ENCODE measurements around the gene ARHGDIA. TPM values are rescaled to one million over a fixed set of nuclear protein-coding genes. Genes with fewer than 3 reads are reported as not detected.

ARHGDIA gene
- total and polyA plus RNA-seq, 2 of the 8 experiments (the other 6 are each of a cell fraction or from before 2014, with no cell fraction given): 62.4 to 217 TPM

DNA sequence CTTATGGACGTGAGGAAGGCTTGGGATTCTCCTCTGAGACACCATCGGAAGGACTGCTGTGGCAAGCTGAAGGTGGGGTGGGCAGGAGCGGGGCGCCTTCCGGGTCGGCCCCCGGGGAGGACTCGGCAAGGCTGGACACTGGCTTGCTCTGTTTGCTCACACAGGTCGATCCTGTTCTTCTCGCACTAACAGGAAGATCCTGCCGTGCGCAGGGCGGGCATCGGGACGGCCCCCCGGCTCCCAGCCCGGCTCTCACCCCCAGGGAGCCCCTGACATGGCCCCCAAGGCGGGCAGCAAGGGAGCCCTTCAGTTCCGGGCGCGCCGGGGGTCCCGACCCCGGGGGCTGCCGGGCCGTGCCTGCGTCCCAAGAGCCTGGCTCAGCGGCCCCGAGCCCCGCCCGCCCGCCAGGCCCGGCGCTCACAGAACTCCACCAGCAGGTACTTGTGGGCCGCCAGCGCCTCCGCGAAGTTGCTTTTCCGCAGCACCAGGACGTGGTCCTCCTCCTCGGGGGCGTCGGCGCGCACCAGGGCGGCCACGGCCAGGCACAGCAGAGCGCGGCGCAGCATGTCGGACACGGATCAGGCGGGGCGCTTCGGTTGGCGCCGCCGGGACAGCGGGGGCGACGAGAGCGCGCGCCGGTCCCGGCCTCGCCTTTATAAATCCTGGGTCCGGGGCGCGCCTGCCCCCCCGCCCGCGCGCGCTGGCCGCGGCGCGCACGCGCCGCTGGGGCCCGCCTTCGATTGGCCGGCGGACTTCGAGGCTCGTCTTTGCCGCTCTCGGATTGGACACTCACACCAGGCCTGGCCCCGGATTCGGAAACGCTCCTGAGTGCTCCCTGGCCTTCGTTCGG, 11.0 kb downstream of the ARHGDIA start, which contains the start of gene P4HB:
TSS of gene P4HB (minus strand) at position 630 of the 850 bp plus-strand sequence. CDS start at position 566, 64 bp downstream.
- 2% methylated on average over 56 of the region's 95 CpGs; no CpG with 5 or more reads in 1 of the 2 experiments for WGBS, 2 experiments (ENCODE audit: extremely low coverage in 1 of 2, insufficient coverage in 1 of 2, insufficient read length in 1 of 2, insufficient replicate concordance in 2 of 2, low coverage in 1 of 2, low lambda C conversion rate in 2 of 2, missing lambda C conversion rate in 1 of 2)
- no peaks in the 10 kb centered on the region for H3K27me3 ChIP-seq (replicated peaks in 1 of 4; ENCODE audit: control insufficient read depth in 3 of 4, extremely low read depth in 1 of 4, insufficient read depth in 3 of 4, low read length in 3 of 4)
- peaks cover 8% of the 10 kb centered on the region for H3K23me2 ChIP-seq (ENCODE audit: low read depth, low read length)
- H3K27ac ChIP-seq (ENCODE audit: low read depth, low read length): peak within 1 kb of the TSS; percentile 79; the same call in 1 of the 2 replicates
- H3K79me1 ChIP-seq (ENCODE audit: low read depth, low read length): peaks cover 13% of the 10 kb centered on the region
- no peak within 1 kb of the TSS for H3K14ac ChIP-seq (ENCODE audit: insufficient read length)
- ChIA-PET CTCF (ENCODE audit: partially characterized antibody) (interaction anchor here (1.0 to 2.7 kb wide), 4 partner anchors 10 to 125 kb away, joined by 3 to 18 read pairs (median 6); no protein-coding TSS in a partner anchor), POLR2A (ENCODE audit: partially characterized antibody) (interaction anchor here (0.6 to 3.6 kb wide), 15 partner anchors 8 to 349 kb away, joined by 3 to 17 read pairs (median 3); partner anchors contain the start of genes ALYREF, ANAPC11, ARHGDIA and MCRIP1)
- H2BK5ac ChIP-seq (ENCODE audit: low read depth, low read length): peak within 1 kb of the TSS; percentile 98
- peak within 1 kb of the TSS; percentile 90 for H2BK12ac ChIP-seq (ENCODE audit: low read depth, low read length)
- no peak within 1 kb of the TSS for H2BK120ac ChIP-seq (replicated peaks; ENCODE audit: low read depth, low read length)
- H2BK15ac ChIP-seq (ENCODE audit: low read length): no peak within 1 kb of the TSS
- H3K9me3 ChIP-seq (ENCODE audit: insufficient read depth in 2 of 2, low read depth in 1 of 2, low read length in 1 of 2): no peaks in the 10 kb centered on the region
- peak within 1 kb of the TSS; percentile 89 for H4K91ac ChIP-seq (replicated peaks; ENCODE audit: insufficient read length, low read length)
- DNase-seq (ENCODE audit: low read depth in 1 of 2, low spot score in 2 of 2) (peak in 1 of 2 experiments; percentile 93), FAIRE-seq (no peak)
- H3K36me3 ChIP-seq (ENCODE audit: control insufficient read depth in 2 of 4, insufficient read depth in 4 of 4, low read length in 3 of 4): peaks cover 11 to 32% (median 18%) of the 10 kb centered on the region in 4 experiments; a peak in 7 of 8 replicates
- peak within 1 kb of the TSS; percentile 98 for H3K18ac ChIP-seq (ENCODE audit: extremely low read depth, low read length)
- H3K4me2 ChIP-seq (ENCODE audit: insufficient read depth in 1 of 2, low read depth in 2 of 2, low read length in 2 of 2): peak within 1 kb of the TSS; percentile 83 to 92
- H2AFZ ChIP-seq (ENCODE audit: low read length): no peak within 1 kb of the TSS
- peaks cover 10 to 25% of the 10 kb centered on the region in 2 experiments for H4K20me1 ChIP-seq (replicated peaks in 1 of 2; ENCODE audit: control insufficient read depth in 1 of 2, insufficient read depth in 2 of 2, low read length in 2 of 2)
- H3K9ac ChIP-seq (replicated peaks in 1 of 4; ENCODE audit: extremely low read depth in 1 of 4, low read depth in 3 of 4, low read length in 3 of 4): peak within 1 kb of the TSS; percentile 85 to 98 (median 90)
- peak within 1 kb of the TSS; percentile 97 for H3K4ac ChIP-seq (replicated peaks; ENCODE audit: insufficient read length, low read depth, low read length)
- H4K5ac ChIP-seq (ENCODE audit: insufficient read length, low read depth, low read length): peak within 1 kb of the TSS; percentile 80
- H3K79me2 ChIP-seq (ENCODE audit: control insufficient read depth in 1 of 2, insufficient read depth in 2 of 2, low read length in 2 of 2): peaks cover 13 to 56% of the 10 kb centered on the region in 2 experiments
- H3K4me3 ChIP-seq (ENCODE audit: extremely low read depth in 1 of 4, insufficient read depth in 2 of 4, low read depth in 3 of 4, low read length in 4 of 4): peak within 1 kb of the TSS; percentile 79 to 95 (median 90)
- H2AK5ac ChIP-seq (ENCODE audit: low read depth, low read length): peak within 1 kb of the TSS; percentile 71; the same call in 1 of the 2 replicates
- no peak within 1 kb of the TSS for H2BK20ac ChIP-seq (ENCODE audit: low read length)
- H3K56ac ChIP-seq (replicated peaks; ENCODE audit: insufficient read length, low read depth, low read length): peak within 1 kb of the TSS; percentile 63
- no peak within 1 kb of the TSS for H3K23ac ChIP-seq (ENCODE audit: insufficient read length)
- H3K4me1 ChIP-seq (replicated peaks in 1 of 4; ENCODE audit: control insufficient read depth in 3 of 4, insufficient read depth in 4 of 4, low read length in 3 of 4): peaks cover 0 to 5% (median 5%) of the 10 kb centered on the region in 4 experiments; a peak in 5 of 7 replicates
- peak within 1 kb of the TSS; percentile 94; the same call in 1 of the 2 replicates for H4K8ac ChIP-seq (ENCODE audit: extremely low read depth, insufficient read depth, low read length)
- TF ChIP-seq POLR2AphosphoS5 (IDR thresholded peaks at IDR 0.05; ENCODE audit: low read depth, low read length) (peak; percentile 72), BACH1 (IDR thresholded peaks at IDR 0.05; ENCODE audit: low read length) (no peak), CTBP2 (IDR thresholded peaks at IDR 0.05; ENCODE audit: borderline replicate concordance, insufficient read depth, insufficient read length, low read length) (no peak), NRF1 (IDR thresholded peaks at IDR 0.05; ENCODE audit: low read depth, low read length) (peak; percentile 35), TAF1 (IDR thresholded peaks at IDR 0.05; ENCODE audit: low read depth, low read length) (peak; percentile 68), CREB1 (IDR thresholded peaks at IDR 0.05) (no peak), NANOG (IDR thresholded peaks at IDR 0.05; ENCODE audit: insufficient read depth, low read depth, low read length, poor library complexity, severe bottlenecking) (no peak), SIRT6 (IDR thresholded peaks at IDR 0.05; ENCODE audit: low read length) (no peak), RAD21 (IDR thresholded peaks at IDR 0.05 in 1 of 2, conservative IDR thresholded peaks at IDR 0.05 in 1 of 2; ENCODE audit: low read depth in 2 of 2, low read length in 2 of 2) (no peak), SP4 (IDR thresholded peaks at IDR 0.05; ENCODE audit: low read length) (no peak)
- TF ChIP-seq, protein P1, sequence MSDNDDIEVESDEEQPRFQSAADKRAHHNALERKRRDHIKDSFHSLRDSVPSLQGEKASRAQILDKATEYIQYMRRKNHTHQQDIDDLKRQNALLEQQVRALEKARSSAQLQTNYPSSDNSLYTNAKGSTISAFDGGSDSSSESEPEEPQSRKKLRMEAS (IDR thresholded peaks at IDR 0.05): no peak
